ENCODE data around the gene PTPRE.

Gene PTPRE

GRCh38 chr10:128042131-128042610 is 135.3 kb downstream of the PTPRE start:
- H3K4me3 ChIP-seq (ENCODE audit: low read length) = no peak overlapping the region
- H3K36me3 ChIP-seq (ENCODE audit: insufficient read depth, low read length) = no peaks in the 10 kb centered on the region
- no peak overlapping the region for H3K4me2 ChIP-seq (ENCODE audit: low read length)
- H3K9ac ChIP-seq (ENCODE audit: low read depth, low read length) = no peak overlapping the region
- H3K9me3 ChIP-seq (replicated peaks; ENCODE audit: low read length) = no peaks in the 10 kb centered on the region
- H3K27me3 ChIP-seq (ENCODE audit: control insufficient read depth, insufficient read depth, low read length) = no peaks in the 10 kb centered on the region
- H3K4me1 ChIP-seq (ENCODE audit: control insufficient read depth, insufficient read depth, low read length) = peaks cover 4% of the 10 kb centered on the region

GRCh38 chr10:128043259-128044045 is 136.5 kb downstream of the PTPRE start:
- H3K4me3 ChIP-seq (ENCODE audit: low read length) = no peak overlapping the region
- no peaks in the 10 kb centered on the region for H3K27me3 ChIP-seq (ENCODE audit: control insufficient read depth, insufficient read depth, low read length)
- H3K9me3 ChIP-seq (replicated peaks; ENCODE audit: low read length) = no peaks in the 10 kb centered on the region
- peaks cover 5% of the 10 kb centered on the region for H3K4me1 ChIP-seq (ENCODE audit: control insufficient read depth, insufficient read depth, low read length)
- no peak overlapping the region for H3K4me2 ChIP-seq (ENCODE audit: low read length)
- H3K36me3 ChIP-seq (ENCODE audit: insufficient read depth, low read length) = no peaks in the 10 kb centered on the region
- H3K9ac ChIP-seq (ENCODE audit: low read depth, low read length) = no peak overlapping the region

DNA sequence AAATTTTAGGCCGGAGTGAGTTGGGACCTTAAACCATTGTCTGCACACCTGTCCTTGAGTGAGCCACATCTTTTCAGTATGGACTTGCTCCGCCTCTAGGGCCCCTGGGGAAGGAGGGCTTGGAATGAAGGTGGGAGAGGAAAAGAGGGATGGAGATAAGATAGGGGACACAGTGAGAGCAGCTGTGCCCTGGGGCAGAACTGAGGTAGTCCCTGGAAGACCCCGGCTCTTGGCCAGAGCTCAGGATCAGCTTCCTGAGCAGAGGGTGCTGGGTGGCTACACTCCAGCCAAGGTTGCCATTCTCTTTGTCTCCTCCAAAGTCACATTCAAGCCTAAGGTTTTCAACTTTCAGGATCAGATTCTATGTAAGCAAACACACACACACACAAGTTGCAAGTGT is 137.3 kb downstream of the PTPRE start:
- Histone ChIP-seq H3K27me3 (ENCODE audit: control insufficient read depth, insufficient read depth, low read length) (no peaks in the 10 kb centered on the region), H3K36me3 (ENCODE audit: insufficient read depth, low read length) (no peaks in the 10 kb centered on the region), H3K9me3 (replicated peaks; ENCODE audit: low read length) (no peaks in the 10 kb centered on the region), H3K4me3 (ENCODE audit: low read length) (no peak overlapping the region), H3K4me2 (ENCODE audit: low read length) (no peak overlapping the region), H3K4me1 (ENCODE audit: control insufficient read depth, insufficient read depth, low read length) (peaks cover 5% of the 10 kb centered on the region), H3K9ac (ENCODE audit: low read depth, low read length) (no peak overlapping the region)

GRCh38 chr10:128044961-128045832 is 138.3 kb downstream of the PTPRE start:
- H3K4me2 ChIP-seq (ENCODE audit: low read length) = no peak overlapping the region
- no peaks in the 10 kb centered on the region for H3K36me3 ChIP-seq (ENCODE audit: insufficient read depth, low read length)
- peaks cover 5% of the 10 kb centered on the region for H3K4me1 ChIP-seq (ENCODE audit: control insufficient read depth, insufficient read depth, low read length)
- H3K27me3 ChIP-seq (ENCODE audit: control insufficient read depth, insufficient read depth, low read length) = no peaks in the 10 kb centered on the region
- no peak overlapping the region for H3K9ac ChIP-seq (ENCODE audit: low read depth, low read length)
- no peak overlapping the region for H3K4me3 ChIP-seq (ENCODE audit: low read length)
- H3K9me3 ChIP-seq (replicated peaks; ENCODE audit: low read length) = no peaks in the 10 kb centered on the region

- no peaks in the 10 kb centered on the region for H3K27me3 ChIP-seq (ENCODE audit: control insufficient read depth, insufficient read depth, low read length)
- H3K4me1 ChIP-seq (ENCODE audit: control insufficient read depth, insufficient read depth, low read length) = peaks cover 5% of the 10 kb centered on the region
- H3K4me2 ChIP-seq (ENCODE audit: low read length) = no peak overlapping the region
- no peak overlapping the region for H3K4me3 ChIP-seq (ENCODE audit: low read length)
- H3K9me3 ChIP-seq (replicated peaks; ENCODE audit: low read length) = no peaks in the 10 kb centered on the region
- H3K9ac ChIP-seq (ENCODE audit: low read depth, low read length) = no peak overlapping the region
- H3K36me3 ChIP-seq (ENCODE audit: insufficient read depth, low read length) = no peaks in the 10 kb centered on the region
These were observed 138.9 kb downstream of the PTPRE start for GRCh38 chr10:128045833-128046120.

DNA sequence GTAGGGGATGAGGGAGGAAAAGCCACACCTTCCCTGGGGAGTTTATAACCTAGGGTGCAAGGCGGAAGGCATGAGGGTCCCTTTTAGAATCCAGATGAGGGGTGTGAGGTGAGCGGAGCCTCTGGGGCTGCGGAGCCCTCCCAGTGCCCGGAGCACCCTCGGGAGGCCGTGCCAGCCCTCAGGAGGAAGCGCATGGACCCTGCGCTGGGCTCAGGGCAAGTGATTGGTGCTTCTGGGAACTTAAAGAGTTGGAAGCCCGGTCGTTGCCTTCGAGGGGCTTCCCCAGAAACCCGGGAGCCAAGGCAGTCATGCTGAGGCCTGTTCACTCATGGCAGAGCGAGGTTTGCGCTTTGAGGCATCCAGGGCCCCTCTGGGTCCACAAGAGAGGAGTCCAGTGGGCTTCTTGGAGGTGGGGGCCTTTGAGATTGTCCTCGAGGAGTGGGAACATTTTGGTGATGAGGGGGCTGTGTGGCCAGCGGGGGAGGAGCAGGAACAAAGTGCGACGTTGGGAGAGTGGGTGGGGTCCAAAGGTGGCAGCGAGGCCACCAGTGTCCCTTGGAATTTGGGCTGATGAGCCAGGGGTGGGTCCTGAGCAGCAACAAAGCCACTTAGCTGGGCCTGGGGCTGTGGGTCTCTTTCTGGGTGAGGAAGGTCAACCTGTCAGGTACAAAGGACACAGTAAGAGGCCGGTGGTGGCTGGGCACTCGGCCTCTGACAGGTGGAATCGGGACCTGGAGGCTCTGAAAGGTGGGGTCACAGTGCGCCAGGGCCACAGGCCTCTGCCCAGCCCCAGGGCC is 139.5 kb downstream of the PTPRE start:
- H3K4me2 ChIP-seq (ENCODE audit: low read length) = no peak overlapping the region
- no peak overlapping the region for H3K4me3 ChIP-seq (ENCODE audit: low read length)
- peaks cover 5% of the 10 kb centered on the region for H3K4me1 ChIP-seq (ENCODE audit: control insufficient read depth, insufficient read depth, low read length)
- no peaks in the 10 kb centered on the region for H3K9me3 ChIP-seq (replicated peaks; ENCODE audit: low read length)
- H3K27me3 ChIP-seq (ENCODE audit: control insufficient read depth, insufficient read depth, low read length) = no peaks in the 10 kb centered on the region
- H3K9ac ChIP-seq (ENCODE audit: low read depth, low read length) = no peak overlapping the region
- H3K36me3 ChIP-seq (ENCODE audit: insufficient read depth, low read length) = no peaks in the 10 kb centered on the region

DNA sequence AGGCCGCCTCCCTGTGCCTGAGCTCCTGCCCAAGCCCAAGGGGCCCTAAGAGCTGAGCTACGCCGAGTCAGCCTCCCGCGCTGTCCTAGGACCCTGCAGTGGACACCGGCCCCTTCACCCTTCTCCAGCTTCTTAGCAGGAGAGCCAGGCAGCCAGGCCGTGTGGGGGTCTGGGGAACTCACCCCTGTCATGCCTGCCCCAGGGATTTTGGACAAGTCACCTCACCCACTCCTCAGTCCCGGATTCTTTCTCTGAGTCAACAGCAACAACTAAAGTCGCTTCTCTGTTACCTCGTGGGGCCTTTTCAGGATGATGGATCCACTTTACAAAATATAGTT is 140.0 kb downstream of the PTPRE start:
- Histone ChIP-seq H3K9me3 (replicated peaks; ENCODE audit: low read length) (no peaks in the 10 kb centered on the region), H3K4me2 (ENCODE audit: low read length) (no peak overlapping the region), H3K36me3 (ENCODE audit: insufficient read depth, low read length) (no peaks in the 10 kb centered on the region), H3K4me1 (ENCODE audit: control insufficient read depth, insufficient read depth, low read length) (peaks cover 5% of the 10 kb centered on the region), H3K9ac (ENCODE audit: low read depth, low read length) (no peak overlapping the region), H3K4me3 (ENCODE audit: low read length) (no peak overlapping the region), H3K27me3 (ENCODE audit: control insufficient read depth, insufficient read depth, low read length) (no peaks in the 10 kb centered on the region)

DNA sequence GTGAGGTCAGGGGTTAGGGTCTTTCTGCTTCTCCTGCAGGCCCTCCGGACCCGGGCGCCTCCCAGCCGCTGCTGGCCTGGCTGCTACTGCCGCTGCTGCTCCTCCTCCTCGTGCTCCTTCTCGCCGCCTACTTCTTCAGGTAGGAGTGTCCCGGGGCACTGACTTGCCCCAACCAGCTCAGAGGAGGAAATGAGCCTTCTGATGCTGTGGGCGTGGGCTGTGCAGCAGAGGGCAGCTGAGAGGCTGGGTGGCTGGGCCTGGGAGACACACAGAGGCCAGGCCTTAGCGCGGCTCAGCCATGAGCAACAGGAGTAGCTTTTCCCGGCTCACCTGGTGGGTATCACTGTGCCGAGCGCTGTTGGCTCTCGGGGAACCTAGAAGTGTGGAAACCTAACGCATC is 140.4 kb downstream of the PTPRE start:
- Histone ChIP-seq H3K36me3 (ENCODE audit: insufficient read depth, low read length) (no peaks in the 10 kb centered on the region), H3K27me3 (ENCODE audit: control insufficient read depth, insufficient read depth, low read length) (no peaks in the 10 kb centered on the region), H3K4me2 (ENCODE audit: low read length) (no peak overlapping the region), H3K9ac (ENCODE audit: low read depth, low read length) (no peak overlapping the region), H3K9me3 (replicated peaks; ENCODE audit: low read length) (no peaks in the 10 kb centered on the region), H3K4me1 (ENCODE audit: control insufficient read depth, insufficient read depth, low read length) (peaks cover 5% of the 10 kb centered on the region), H3K4me3 (ENCODE audit: low read length) (no peak overlapping the region)

DNA sequence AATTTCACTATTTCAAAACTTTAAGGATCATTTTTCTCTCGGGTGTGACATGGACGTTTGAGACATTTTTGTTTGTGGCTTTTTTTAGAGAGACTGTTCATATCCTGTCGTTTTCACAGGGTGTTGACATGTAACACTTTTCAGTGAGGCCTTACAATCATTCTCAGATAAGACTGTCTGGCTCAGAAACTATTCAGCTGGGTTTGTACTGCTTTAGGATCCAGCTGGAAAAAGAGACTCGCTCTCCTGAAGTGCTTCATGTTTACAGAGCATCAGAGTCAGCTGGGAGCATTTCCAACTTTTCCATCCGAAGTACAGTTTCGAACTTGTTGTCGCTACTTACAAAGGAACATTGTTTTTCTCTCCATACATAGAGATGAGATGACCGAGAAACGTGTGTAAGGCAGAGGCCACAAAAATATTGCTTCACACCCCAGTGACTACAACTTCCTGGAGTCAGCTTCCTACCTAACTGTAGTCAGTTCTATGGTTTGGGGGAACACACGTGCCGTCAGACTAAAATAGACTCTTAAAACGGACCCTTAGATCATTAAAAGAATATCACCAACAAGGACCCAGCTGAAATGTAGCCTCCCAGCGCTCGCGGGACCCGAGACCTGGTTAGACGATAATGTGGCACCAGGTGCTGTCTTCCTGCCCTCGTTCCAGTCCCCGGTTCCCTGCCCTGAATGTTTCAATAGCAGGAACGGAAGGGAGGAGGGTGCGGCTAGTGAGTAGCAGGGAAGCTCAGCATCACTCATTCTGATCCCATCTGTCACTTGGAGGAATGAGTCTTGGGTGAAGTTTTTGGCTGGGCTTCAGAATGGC is 141.3 kb downstream of the PTPRE start:
- Histone ChIP-seq H3K4me2 (ENCODE audit: low read length) (no peak overlapping the region), H3K4me1 (ENCODE audit: control insufficient read depth, insufficient read depth, low read length) (peaks cover 5% of the 10 kb centered on the region), H3K27me3 (ENCODE audit: control insufficient read depth, insufficient read depth, low read length) (no peaks in the 10 kb centered on the region), H3K36me3 (ENCODE audit: insufficient read depth, low read length) (no peaks in the 10 kb centered on the region), H3K9me3 (replicated peaks; ENCODE audit: low read length) (no peaks in the 10 kb centered on the region), H3K9ac (ENCODE audit: low read depth, low read length) (no peak overlapping the region), H3K4me3 (ENCODE audit: low read length) (no peak overlapping the region)

- H3K4me1 ChIP-seq (ENCODE audit: control insufficient read depth, insufficient read depth, low read length) = peaks cover 5% of the 10 kb centered on the region
- no peak overlapping the region for H3K4me2 ChIP-seq (ENCODE audit: low read length)
- H3K9ac ChIP-seq (ENCODE audit: low read depth, low read length) = no peak overlapping the region
- H3K4me3 ChIP-seq (ENCODE audit: low read length) = no peak overlapping the region
- no peaks in the 10 kb centered on the region for H3K27me3 ChIP-seq (ENCODE audit: control insufficient read depth, insufficient read depth, low read length)
- H3K9me3 ChIP-seq (replicated peaks; ENCODE audit: low read length) = no peaks in the 10 kb centered on the region
- no peaks in the 10 kb centered on the region for H3K36me3 ChIP-seq (ENCODE audit: insufficient read depth, low read length)
These were observed 141.9 kb downstream of the PTPRE start for GRCh38 chr10:128048819-128049210.

All from skeletal muscle satellite cell (primary cell).